K562 (cell line): ENCODE results near the gene PCP4L1. TPM values are rescaled to one million over a fixed set of nuclear protein-coding genes. Genes with fewer than 3 reads are reported as not detected.

Experiments
- ATAC-seq: fragments of 200-7000 bp; cut with Tn5 transposase; 3 replicates; pipeline ENCODE4 v1.9.1; 2020; ENCODE audit warnings: moderate library complexity
- BruUV-seq: library from RNA; stranded (reverse); fragments of 400-500 nt; replicated peaks from 2 replicates; lab custom pipeline; 2021; lab: Mats Ljungman, UMichigan
- CTCF ChIA-PET: fragments of 300-600 bp; formaldehyde crosslinking; extraction: SDS; loops from one replicate; lab custom pipeline; 2021; ENCODE audit warnings: low intra/inter-chr PET ratio; lab: Yijun Ruan, JAX
- POLR2A ChIA-PET: fragments of 300-600, 350-650 bp; sonication (Branson Sonifier 250); formaldehyde crosslinking; extraction: SDS; loops from one replicate; lab custom pipeline; 2021; ENCODE audit warnings: antibody characterized with exemption, inconsistent platforms; lab: Yijun Ruan, JAX
- DNase-seq, 4 experiments: peaks; one replicate each; pipeline versions ENCODE4 v3.0.0 to v3.0.0-alpha.2; 2011 to 2018; ENCODE audit warnings: low spot score in 3 of 4, mixed read lengths in 3 of 4; ENCODE audit errors: extremely low read depth in 1 of 4
- FAIRE-seq: peaks from 2 replicates; lab custom pipeline; 2011; peaks lifted over from hg19 to GRCh38; lab: Jason Lieb, UNC
- H2AFZ ChIP-seq: 2 replicates; pipeline ENCODE4 v1.6.0; 2011; ENCODE audit warnings: low read depth, low read length, control low read depth, inconsistent platforms
- H3K27ac ChIP-seq: fragments of 200-600 bp; 3 replicates; pipeline ENCODE4 v1.8.0; 2011; ENCODE audit warnings: low read depth, mild to moderate bottlenecking, control low read depth, inconsistent platforms, low read length, moderate library complexity, mixed read lengths; ENCODE audit errors: extremely low read depth
- H3K27me3 ChIP-seq, 2 experiments: fragments of 300-600 bp in 1 of 2; 2 replicates in 1 of 2; 3 replicates in 1 of 2; pipeline versions ENCODE4 v1.6.0 to v1.8.0; 2011; ENCODE audit warnings: inconsistent platforms in 2 of 2, low read length in 2 of 2, mild to moderate bottlenecking in 1 of 2, mixed read lengths in 1 of 2, moderate library complexity in 1 of 2; ENCODE audit not compliant: control insufficient read depth in 2 of 2, insufficient read depth in 2 of 2
- H3K36me3 ChIP-seq: fragments of 300-600 bp; 3 replicates; pipeline ENCODE4 v1.8.0; 2011; ENCODE audit warnings: mild to moderate bottlenecking, low read length, inconsistent platforms; ENCODE audit not compliant: control insufficient read depth, insufficient read depth
- H3K4me1 ChIP-seq, 2 experiments: fragments of 200-600 bp in 1 of 2; replicated peaks in 1 of 2; 2 replicates in 1 of 2; 3 replicates in 1 of 2; pipeline versions ENCODE4 v1.5.1 to v1.8.0; 2011; ENCODE audit warnings: inconsistent platforms in 2 of 2, low read length in 2 of 2, mild to moderate bottlenecking in 1 of 2, mixed read lengths in 1 of 2, moderate library complexity in 1 of 2; ENCODE audit not compliant: control insufficient read depth in 2 of 2, insufficient read depth in 2 of 2
- H3K4me2 ChIP-seq: 2 replicates; pipeline ENCODE4 v1.6.1; 2011; ENCODE audit warnings: low read length, control low read depth, inconsistent platforms, mixed read lengths; ENCODE audit not compliant: insufficient read depth
- H3K4me3 ChIP-seq: fragments of 200-600 bp; sonication (generic), shearing (Covaris generic); 2 replicates; pipeline ENCODE4 v1.5.1; 2016; ENCODE audit warnings: control low read depth, inconsistent platforms
- H3K79me2 ChIP-seq: fragments of 200-600 bp; 3 replicates; pipeline ENCODE4 v1.8.0; 2011; ENCODE audit warnings: low read length, inconsistent platforms; ENCODE audit not compliant: control insufficient read depth, insufficient read depth
- H3K9ac ChIP-seq, 2 experiments: 2 replicates each; pipeline versions ENCODE4 v1.6.0 to v1.6.1; 2011; ENCODE audit warnings: low read depth in 2 of 2, low read length in 2 of 2, control low read depth in 1 of 2, inconsistent platforms in 1 of 2, mild to moderate bottlenecking in 1 of 2, mixed read lengths in 1 of 2; ENCODE audit not compliant: insufficient read depth in 1 of 2
- H3K9me1 ChIP-seq: one replicate; pipeline ENCODE4 v1.6.0; 2011; ENCODE audit warnings: inconsistent platforms, mild to moderate bottlenecking, low read length, moderate library complexity; ENCODE audit not compliant: control insufficient read depth, insufficient read depth
- H3K9me3 ChIP-seq: replicated peaks from 2 replicates; pipeline ENCODE4 v1.5.1; 2011; ENCODE audit warnings: low read depth, low read length, inconsistent platforms; ENCODE audit not compliant: control insufficient read depth, insufficient read depth
- H4K20me1 ChIP-seq: replicated peaks from 2 replicates; pipeline ENCODE4 v1.6.1; 2011; ENCODE audit warnings: low read length, inconsistent platforms, mixed read lengths; ENCODE audit not compliant: control insufficient read depth, insufficient read depth
- MCM2 ChIP-seq: fragments of 450-650 bp; IDR thresholded peaks from 2 replicates; pipeline ENCODE4 v1.6.1; 2017; ENCODE audit warnings: low read depth, mild to moderate bottlenecking
- OTX1 ChIP-seq: fragments of 450-650 bp; formaldehyde crosslinking; IDR thresholded peaks from 2 replicates; pipeline ENCODE4 v1.4.0; 2022; ENCODE audit warnings: mild to moderate bottlenecking
- PKNOX1 ChIP-seq: fragments of 450-650 bp; IDR thresholded peaks from 2 replicates; pipeline ENCODE4 v1.6.1; 2016
- SPI1 ChIP-seq: IDR thresholded peaks from 2 replicates; pipeline ENCODE4 v1.6.1; 2011; ENCODE audit warnings: low read depth, low read length, control low read depth, borderline replicate concordance
- ZNF778 ChIP-seq: fragments of 450-650 bp; formaldehyde crosslinking; IDR thresholded peaks from 2 replicates; pipeline ENCODE4 v1.4.0; 2020; ENCODE audit warnings: mild to moderate bottlenecking, moderate library complexity
- WGBS: fragments of 100-300 bp; shearing (Covaris generic); methylation state at CpG from one replicate; pipeline ENCODE4 v1.1.6; 2016; ENCODE audit warnings: low coverage, mixed read lengths; ENCODE audit not compliant: insufficient coverage; ENCODE audit errors: missing lambda C conversion rate; 5-methylcytosine and 5-hydroxymethylcytosine counted together
- in situ Hi-C: fragments of 300-500 bp; cut with MboI; formaldehyde crosslinking; loops from 4 replicates; pipeline ENCODE4 v1.15.0; 2018; ENCODE audit warnings: inconsistent platforms, mixed read lengths
- intact Hi-C: fragments of 100-400 bp; cut with micrococcal nuclease; formaldehyde crosslinking; loops from 2 replicates; pipeline ENCODE4 v1.14.2; 2022
- polyA plus RNA-seq, 8 experiments: library from polyadenylated mRNA; depleted of rRNA in 4 of 8; stranded (reverse) in 5 of 8; unstranded in 3 of 8; fragments of >200 nt; fragmentation: Nextera tagmentation in 2 of 8; fragmentation: Illumina TruSeq in 1 of 8; extraction: Ambion mirVana in 2 of 8; extraction: Trizol in 1 of 8; gene quantifications; 2 replicates each; pipeline versions ENCODE4 v1.2.1 to v1.2.3, GENCODE V29; 2011 to 2014; ENCODE audit warnings: inconsistent platforms in 1 of 8, missing spikeins in 1 of 8
- total RNA-seq, 7 experiments: library from RNA; depleted of rRNA in 6 of 7; stranded (reverse); fragments of >200 nt in 6 of 7; fragmentation: Illumina TruSeq in 2 of 7; extraction: Trizol in 2 of 7; gene quantifications; 2 replicates each; pipeline versions ENCODE4 v1.2.1 to v1.2.3, GENCODE V29; 2011 to 2021; ENCODE audit warnings: low replicate concordance in 1 of 7

PCP4L1 gene
- total and polyA plus RNA-seq, 9 of the 15 experiments (the other 6 are each of a cell fraction or from before 2014, with no cell fraction given), result not detected

- H3K27ac ChIP-seq, result no peak overlapping the region
- no peak overlapping the region for H3K4me3 ChIP-seq
- 12% methylated on average over 3 of the region's 3 CpGs for WGBS
- H4K20me1 ChIP-seq, result no peaks in the 10 kb centered on the region
- no peaks in the 10 kb centered on the region for H3K9me1 ChIP-seq
- no peak for FAIRE-seq
- no peaks in the 10 kb centered on the region for H3K79me2 ChIP-seq
- POLR2A ChIA-PET, result interaction anchor here (0.6 kb wide), 1 partner anchor 71 kb away, joined by 3 read pairs; no protein-coding TSS in a partner anchor
- no peaks in the 10 kb centered on the region for H3K36me3 ChIP-seq
- H3K27me3 ChIP-seq, result peaks cover 10 to 12% of the 10 kb centered on the region in 2 experiments
- no peak overlapping the region for H2AFZ ChIP-seq
- H3K4me1 ChIP-seq, result no peaks in the 10 kb centered on the region
- in situ Hi-C loops, result no loop called here
- no TSS peak for BruUV-seq
- CTCF ChIA-PET, result no interaction called here
- ATAC-seq, result no peak
- TF ChIP-seq MCM2 (no peak), SPI1 (peak; percentile 60; the same call in 1 of the 2 replicates)
- no peak for DNase-seq
- intact Hi-C loops, result no loop called here
- no peak overlapping the region for H3K4me2 ChIP-seq
- H3K9me3 ChIP-seq, result no peaks in the 10 kb centered on the region
- no peak overlapping the region for H3K9ac ChIP-seq
Measured at GRCh38 chr1:161287482-161288054, 29.0 kb downstream of the PCP4L1 start.

GRCh38 chr1:161290779-161291178 lies 32.2 kb downstream of the PCP4L1 start:
- Histone ChIP-seq H3K4me2 (no peak overlapping the region), H3K9me3 (no peaks in the 10 kb centered on the region), H3K9me1 (no peaks in the 10 kb centered on the region), H3K79me2 (no peaks in the 10 kb centered on the region), H3K27ac (no peak overlapping the region), H4K20me1 (no peaks in the 10 kb centered on the region), H3K4me3 (no peak overlapping the region)
- BruUV-seq, result no TSS peak
- FAIRE-seq (no peak), ATAC-seq (no peak)
- WGBS, result 20% methylated on average over 1 of the region's 1 CpG
- POLR2A ChIA-PET, result interaction anchor here (0.7 to 1.3 kb wide), 2 partner anchors 8 to 52 kb away, joined by 3 read pairs; no protein-coding TSS in a partner anchor
- in situ Hi-C loops, result loop anchor here (5.0 kb wide), 1 partner anchor 58 kb away; no protein-coding TSS in a partner anchor
- TF ChIP-seq ZNF778 (CRISPR knock-in tag) (no peak), OTX1 (no peak), PKNOX1 (no peak)
- TF ChIP-seq, all 486 proteins: peak for 0
- H2AFZ ChIP-seq, result 0 out of 2 replicates have a peak overlapping the region, but pooled peaks have one; percentile 1
- H3K4me1 ChIP-seq, result peaks cover 0 to 3% of the 10 kb centered on the region in 2 experiments; a peak in 1 of 5 replicates
- CTCF ChIA-PET, result interaction anchor here (0.7 to 1.7 kb wide), 2 partner anchors 62 to 64 kb away, joined by 3 to 7 read pairs; no protein-coding TSS in a partner anchor
- intact Hi-C loops, result loop anchor here (2.0 kb wide), 1 partner anchor 64 kb away; the partner anchor contains the start of gene TOMM40L
- no peak overlapping the region for H3K9ac ChIP-seq
- no peaks in the 10 kb centered on the region for H3K36me3 ChIP-seq
- no peaks in the 10 kb centered on the region for H3K27me3 ChIP-seq
- no peak for DNase-seq
